ENCODE data around the gene CLPTM1L.
"Not testable (repeated sequence)": the region's sequence is repeated elsewhere in the genome, so short reads cannot be mapped to it uniquely, and the experiment has no call there.

CLPTM1L gene

GRCh38 chr5:1359031-1359645 is 14.2 kb upstream of the CLPTM1L start:
- no peak for DNase-seq

- DNase-seq = no peak
Measured at GRCh38 chr5:1358726-1359025, 13.8 kb upstream of the CLPTM1L start.

GRCh38 chr5:1357946-1358725 is 13.2 kb upstream of the CLPTM1L start:
- DNase-seq = no peak

GRCh38 chr5:1356873-1357787 is 12.2 kb upstream of the CLPTM1L start:
- no peak for DNase-seq

- DNase-seq = no peak
Measured at GRCh38 chr5:1354576-1354975, 9.7 kb upstream of the CLPTM1L start.

GRCh38 chr5:1352231-1353219 is 7.6 kb upstream of the CLPTM1L start:
- DNase-seq = no peak

- DNase-seq = no peak
Measured at GRCh38 chr5:1351156-1351555, 6.3 kb upstream of the CLPTM1L start.

- peak in 1 of 2 experiments; percentile 31 for DNase-seq
Measured at GRCh38 chr5:1349246-1349645, 4.3 kb upstream of the CLPTM1L start.

- no peak for DNase-seq
Measured at GRCh38 chr5:1348986-1349245, 4.0 kb upstream of the CLPTM1L start.

- DNase-seq = no peak
Measured at GRCh38 chr5:1347571-1347970, 2.7 kb upstream of the CLPTM1L start.

GRCh38 chr5:1346627-1347440 is 1.9 kb upstream of the CLPTM1L start:
- no peak for DNase-seq

GRCh38 chr5:1345876-1346626 is 1.2 kb upstream of the CLPTM1L start:
- DNase-seq = no peak

GRCh38 chr5:1343931-1344901 is 683 bp downstream of the CLPTM1L start:
- peak in 1 of 2 experiments; percentile 48 for DNase-seq

- DNase-seq = no peak
Measured at GRCh38 chr5:1343315-1343751, 1.6 kb downstream of the CLPTM1L start.

- not testable (repeated sequence) for DNase-seq
Measured at GRCh38 chr5:1342711-1343110, 2.2 kb downstream of the CLPTM1L start.

- DNase-seq = no peak
Measured at GRCh38 chr5:1342268-1342667, 2.6 kb downstream of the CLPTM1L start.

GRCh38 chr5:1341863-1342262 is 3.0 kb downstream of the CLPTM1L start:
- DNase-seq = no peak

- DNase-seq = not testable (repeated sequence)
Measured at GRCh38 chr5:1339818-1340210, 5.1 kb downstream of the CLPTM1L start.

GRCh38 chr5:1339139-1339817 is 5.6 kb downstream of the CLPTM1L start:
- not testable (repeated sequence) for DNase-seq

Data from NCI-H526 (cell line).